Endometrial microvascular endothelial cells (primary cell): ENCODE results near the gene UIMC1. TPM values are rescaled to one million over a fixed set of nuclear protein-coding genes. Genes with fewer than 3 reads are reported as not detected.
"Not testable (repeated sequence)": the region's sequence is repeated elsewhere in the genome, so short reads cannot be mapped to it uniquely, and the experiment has no call there.

ENCODE experiments used
- in situ Hi-C: cut with HindIII; loops from 2 replicates; pipeline ENCODE4 v1.10.0; 2017; ENCODE audit warnings: low sequenced_read_pairs, low pct_unique_long_range_greater_than_20kb; ENCODE audit errors: inconsistent ontology term
- total RNA-seq: library from RNA; depleted of rRNA; stranded (reverse); fragments of >200 nt; gene quantifications from one replicate; pipeline ENCODE4 v1.2.3, GENCODE V29; 2015; ENCODE audit errors: inconsistent ontology term

UIMC1 gene
- total RNA-seq, 1 donor from 2014 or later: 35.5 TPM

DNA sequence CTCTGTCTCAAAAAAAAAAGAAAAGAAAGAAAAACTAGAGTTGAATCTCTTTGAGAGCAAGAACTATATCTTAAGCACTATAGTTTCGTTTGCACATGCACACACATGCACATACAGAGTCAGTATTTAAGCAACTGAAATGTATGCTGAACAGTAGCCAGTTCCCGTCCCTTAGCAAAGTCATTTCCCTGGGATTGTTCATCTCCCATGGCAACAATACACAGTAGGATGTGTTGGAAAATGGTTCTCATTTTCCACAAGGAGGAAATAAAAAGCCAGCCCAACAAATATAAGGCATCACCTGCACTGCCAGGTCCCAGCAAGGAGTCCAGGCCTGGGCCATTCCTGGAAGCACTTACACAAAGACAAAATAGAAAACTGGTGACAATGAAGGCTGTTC lies 11.8 kb upstream of the UIMC1 start:
- in situ Hi-C loops: no loop called here

DNA sequence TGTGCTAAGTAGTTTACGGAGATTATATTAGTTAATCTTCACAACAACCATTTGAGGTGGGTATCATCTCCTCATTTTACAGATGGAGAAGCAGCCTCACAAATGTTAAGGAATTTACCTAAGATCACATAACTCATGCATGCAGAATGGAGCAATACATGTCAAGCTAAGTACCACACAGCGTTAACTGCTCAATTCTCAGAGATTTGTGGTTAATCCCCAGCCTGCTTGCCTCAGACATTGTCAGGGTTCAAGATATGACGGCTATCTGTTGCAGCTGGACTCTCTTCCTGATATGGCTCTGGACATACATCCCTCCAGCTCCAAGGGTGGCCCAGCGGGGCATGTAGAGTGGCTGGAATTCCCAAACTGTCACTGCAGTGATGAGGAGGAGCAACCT lies 8.6 kb upstream of the UIMC1 start:
- in situ Hi-C loops: no loop called here

DNA sequence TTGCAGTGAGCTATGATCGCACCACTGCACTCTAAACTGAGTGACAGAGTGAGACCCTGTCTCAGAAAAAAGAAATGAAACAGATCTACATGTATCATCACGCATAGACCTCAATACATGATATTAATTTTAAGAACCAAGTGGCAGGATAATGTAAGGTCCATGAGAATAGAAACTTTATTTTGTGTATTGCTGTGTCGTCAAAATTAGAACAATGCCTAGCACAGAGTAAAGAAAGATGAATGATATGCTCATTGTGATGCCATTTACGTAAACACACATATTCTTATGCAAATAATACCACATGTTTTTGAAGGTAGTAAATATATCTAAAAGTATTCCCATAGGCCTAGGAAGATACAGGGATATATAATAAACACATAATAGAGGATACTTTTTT lies 3.6 kb upstream of the UIMC1 start:
- in situ Hi-C loops: no loop called here

DNA sequence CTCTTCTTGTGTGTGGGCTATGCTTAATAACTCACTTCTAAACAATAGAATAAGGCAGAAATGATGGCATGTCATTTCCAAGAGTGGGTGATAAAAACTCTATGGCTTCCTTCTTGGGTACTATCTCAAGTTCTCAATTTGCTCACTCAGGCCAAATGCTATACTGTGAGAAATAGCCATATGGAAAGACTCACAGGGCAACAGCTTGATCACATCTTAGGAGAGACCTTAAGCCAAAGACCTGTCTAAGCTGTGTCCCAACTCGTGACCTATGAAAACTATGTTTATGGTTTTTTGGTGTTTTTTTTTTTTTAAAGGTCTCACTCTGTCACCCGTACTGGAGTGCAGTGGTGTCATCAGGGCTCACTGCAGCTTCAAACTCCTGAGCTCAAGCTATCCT lies 2.1 kb upstream of the UIMC1 start:
- in situ Hi-C loops: no loop called here

GRCh38 chr5:177005619-177006264 lies 837 bp downstream of the UIMC1 start:
- in situ Hi-C loops: no loop called here

DNA sequence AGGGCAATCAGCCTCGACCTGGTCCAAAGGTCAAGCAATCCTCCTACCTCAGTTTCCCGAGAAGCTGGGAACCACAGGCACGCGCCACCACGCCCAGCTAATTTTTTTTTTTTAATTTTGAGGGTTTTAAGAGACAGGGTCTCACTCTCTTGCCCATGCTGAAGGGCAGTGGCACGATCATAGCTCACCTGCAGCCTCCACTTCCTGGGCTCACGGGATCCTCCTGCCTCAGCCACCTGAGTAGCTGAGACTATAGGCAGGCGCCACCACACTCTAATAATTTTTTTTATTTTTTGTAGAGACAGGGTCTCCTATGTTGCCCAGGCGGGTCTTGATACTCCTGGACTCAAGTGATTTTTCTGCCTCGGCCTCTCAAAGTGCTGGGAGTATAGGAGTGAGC lies 1.6 kb downstream of the UIMC1 start:
- in situ Hi-C loops: no loop called here

DNA sequence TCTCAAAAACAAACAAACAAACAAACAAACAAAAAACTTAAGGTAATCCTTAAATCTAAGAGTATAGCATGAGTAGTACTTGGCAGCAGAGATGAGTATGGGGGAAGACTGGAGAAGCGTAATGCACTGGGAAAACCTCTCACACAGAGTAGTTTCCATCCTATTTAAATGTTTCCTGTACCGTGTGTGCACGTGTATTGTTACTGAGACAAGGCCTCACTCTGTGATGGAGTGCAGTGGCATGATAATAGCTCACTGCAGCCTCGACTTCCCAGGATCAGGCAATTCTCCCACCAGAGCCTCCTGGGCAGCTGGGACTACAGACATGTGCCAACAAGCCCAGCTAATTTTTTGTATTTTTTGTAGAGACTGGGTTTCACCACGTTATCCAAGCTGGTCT lies 2.9 kb downstream of the UIMC1 start:
- in situ Hi-C loops: no loop called here

DNA sequence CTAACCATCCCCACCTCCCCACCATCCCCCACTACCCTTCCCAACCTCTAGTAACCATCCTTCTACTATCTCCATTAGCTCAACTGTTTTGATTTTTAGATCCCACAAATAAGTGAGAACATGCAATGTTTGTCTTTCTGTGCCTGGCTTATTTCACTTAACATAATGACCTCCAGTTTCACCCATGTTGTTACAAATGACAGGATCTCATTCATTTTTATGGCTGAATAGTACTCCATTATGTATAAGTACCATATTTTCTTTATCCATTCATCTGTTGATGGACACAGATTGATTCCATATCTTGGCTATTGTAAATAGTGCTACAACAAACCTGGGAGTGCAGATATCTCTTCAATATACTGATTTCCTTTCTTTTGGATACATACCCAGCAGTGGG lies 7.1 kb downstream of the UIMC1 start:
- in situ Hi-C loops: not testable (repeated sequence)

DNA sequence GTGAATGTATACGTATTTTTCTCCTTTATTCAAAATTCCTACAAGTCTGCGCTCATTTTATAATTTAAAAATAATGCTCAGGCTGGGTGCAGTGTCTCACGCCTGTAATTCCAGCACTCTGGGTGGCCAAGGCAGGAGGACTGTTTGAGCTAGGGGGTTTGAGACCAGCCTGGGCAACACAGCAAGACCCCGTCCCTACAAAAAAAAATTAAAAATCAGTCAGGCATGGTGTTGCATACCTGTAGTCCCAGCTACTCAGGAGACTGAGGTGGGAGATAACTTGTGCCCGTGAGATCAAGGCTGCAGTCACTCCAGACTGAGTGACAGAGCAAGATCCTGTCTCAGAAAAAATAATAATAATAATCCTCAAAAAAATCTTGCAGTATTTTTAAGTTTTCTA lies 7.8 kb downstream of the UIMC1 start:
- in situ Hi-C loops: no loop called here

- in situ Hi-C loops: no loop called here
These were observed 9.8 kb downstream of the UIMC1 start for GRCh38 chr5:176996780-176997179.

DNA sequence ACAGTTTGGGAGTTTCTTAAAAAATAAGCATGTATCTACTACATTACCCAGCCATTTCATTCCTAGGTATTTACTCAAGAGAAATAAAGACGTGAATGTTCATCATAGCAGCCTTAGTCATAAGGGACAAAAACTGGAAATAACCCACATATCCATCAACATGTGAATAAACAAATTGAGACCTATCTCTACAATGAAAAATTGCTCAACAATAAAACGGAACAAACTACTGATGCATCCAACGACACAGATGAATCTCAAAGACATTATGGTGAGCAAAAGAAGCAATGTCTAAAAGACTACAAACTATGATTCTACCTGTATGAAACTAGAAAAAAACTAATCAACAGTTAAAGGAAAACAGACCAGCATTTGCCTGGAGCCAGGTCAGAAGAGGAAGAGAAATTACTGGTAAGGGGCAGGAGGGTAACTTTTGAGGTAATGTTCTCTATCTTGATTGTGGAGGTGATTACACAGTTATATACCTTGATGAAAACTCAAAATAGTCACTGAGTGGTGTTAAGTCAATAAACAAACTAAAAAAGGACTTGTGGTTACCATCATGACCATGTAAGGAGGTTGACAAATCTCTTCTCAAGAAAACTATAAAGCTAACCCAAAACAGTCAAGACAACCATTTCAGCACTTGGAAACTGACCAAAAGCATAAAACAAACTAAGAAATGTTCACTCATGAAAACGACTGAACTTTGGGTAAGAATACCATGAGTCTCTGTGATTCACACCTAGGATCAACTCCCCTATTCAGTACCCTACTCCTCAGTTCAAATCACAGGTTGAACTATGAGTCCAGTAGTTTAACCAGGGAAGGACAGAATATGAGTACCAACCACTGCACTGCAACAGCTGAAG lies 10.4 kb downstream of the UIMC1 start:
- in situ Hi-C loops: no loop called here

DNA sequence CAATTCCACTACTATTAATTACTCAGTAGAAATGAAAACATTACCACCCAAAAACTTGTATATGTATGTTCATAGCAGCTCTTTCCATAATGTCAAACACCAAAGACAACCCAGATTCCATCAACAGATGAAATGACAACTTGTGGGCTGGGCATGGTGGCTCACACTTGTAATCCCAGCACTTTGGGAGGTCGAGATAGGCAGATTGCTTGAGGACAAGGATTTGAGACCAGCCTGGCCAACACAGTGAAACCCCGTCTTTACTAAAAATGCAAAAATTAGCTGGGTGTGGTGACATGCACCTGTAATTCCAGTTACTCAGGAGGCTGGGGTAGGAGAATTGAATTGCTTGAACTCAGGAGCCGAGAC lies 11.5 kb downstream of the UIMC1 start:
- in situ Hi-C loops: no loop called here

DNA sequence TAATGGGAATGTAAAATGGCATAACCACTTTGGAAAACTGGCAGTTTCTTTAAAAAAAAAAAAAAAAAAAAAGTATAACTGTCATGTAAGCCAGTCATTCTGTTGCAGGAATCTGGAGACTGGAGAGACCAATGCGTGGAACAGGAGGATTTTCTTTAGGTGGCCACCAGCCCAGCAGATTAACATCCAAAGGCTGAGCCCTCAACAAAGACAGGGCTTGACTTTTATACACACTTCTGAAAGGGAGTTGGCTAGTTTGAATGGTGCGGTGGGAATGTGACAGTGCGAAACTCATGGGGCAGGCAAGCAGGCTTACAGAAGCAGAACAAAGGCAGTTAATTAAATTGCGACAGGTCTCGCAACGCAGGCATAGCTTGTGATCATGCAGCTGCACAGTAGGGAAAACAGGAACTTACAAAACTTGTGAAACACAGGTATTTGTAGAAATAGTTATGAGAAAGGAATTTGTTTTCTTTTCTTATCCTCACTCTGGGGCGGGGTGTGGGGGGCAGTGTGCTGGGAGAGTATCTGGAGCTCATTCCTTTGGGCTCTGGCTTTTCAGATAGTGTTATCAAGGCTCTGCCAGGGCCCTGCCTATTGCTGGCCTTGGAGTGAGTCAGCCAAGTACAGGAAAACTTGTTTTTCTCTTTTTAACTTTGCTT lies 12.0 kb downstream of the UIMC1 start:
- in situ Hi-C loops: no loop called here

GRCh38 chr5:176993081-176993480 lies 13.5 kb downstream of the UIMC1 start:
- in situ Hi-C loops: not testable (repeated sequence)

GRCh38 chr5:176987583-176987982 lies 19.0 kb downstream of the UIMC1 start:
- in situ Hi-C loops: no loop called here

DNA sequence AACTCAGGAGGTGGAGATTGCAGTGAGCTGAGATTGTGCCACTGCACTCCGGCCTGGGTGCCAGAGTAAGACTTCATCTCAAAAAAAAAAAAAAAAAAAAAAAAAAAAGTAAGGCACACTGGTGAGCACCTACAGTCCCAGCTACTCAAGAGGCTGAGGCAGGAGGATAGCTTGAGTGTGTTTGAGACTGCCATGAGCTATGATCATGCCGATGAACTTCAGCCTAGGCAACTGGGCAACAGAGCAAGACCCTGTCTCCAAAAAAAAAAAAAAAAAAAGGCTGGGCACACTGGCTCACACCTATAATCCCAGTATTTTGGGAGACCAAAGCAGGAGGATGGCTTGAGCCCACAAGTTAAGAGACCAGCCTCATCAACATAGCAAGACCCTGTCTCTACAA lies 20.3 kb downstream of the UIMC1 start:
- in situ Hi-C loops: no loop called here

GRCh38 chr5:176985516-176985915 lies 21.1 kb downstream of the UIMC1 start:
- in situ Hi-C loops: no loop called here

- in situ Hi-C loops: not testable (repeated sequence)
These were observed 22.4 kb downstream of the UIMC1 start for GRCh38 chr5:176984176-176984575.

GRCh38 chr5:176983593-176983992 lies 23.0 kb downstream of the UIMC1 start:
- in situ Hi-C loops: not testable (repeated sequence)

GRCh38 chr5:176983112-176983511 lies 23.5 kb downstream of the UIMC1 start:
- in situ Hi-C loops: not testable (repeated sequence)
